Adipose tissue (tissue), 3 donors: ENCODE data around the gene PROX2. TPM values are rescaled to one million over a fixed set of nuclear protein-coding genes. Genes with fewer than 3 reads are reported as not detected.

Experiments used
- H3K27ac ChIP-seq: one replicate; pipeline ENCODE4 v1.5.1; 2013; ENCODE audit warnings: low read depth, low read length
- polyA plus RNA-seq, 3 donors: library from polyadenylated mRNA; stranded (reverse); fragments of 200-250 nt; gene quantifications; one replicate each; pipeline ENCODE4 v1.2.3, GENCODE V29; 2013
- donor health status: healthy with polysubstance abuse.
- donor health status: Bipolar disorder and iron deficiency.
- donor health status: healthy.

Gene PROX2
- polyA plus RNA-seq, 3 donors: not detected

DNA sequence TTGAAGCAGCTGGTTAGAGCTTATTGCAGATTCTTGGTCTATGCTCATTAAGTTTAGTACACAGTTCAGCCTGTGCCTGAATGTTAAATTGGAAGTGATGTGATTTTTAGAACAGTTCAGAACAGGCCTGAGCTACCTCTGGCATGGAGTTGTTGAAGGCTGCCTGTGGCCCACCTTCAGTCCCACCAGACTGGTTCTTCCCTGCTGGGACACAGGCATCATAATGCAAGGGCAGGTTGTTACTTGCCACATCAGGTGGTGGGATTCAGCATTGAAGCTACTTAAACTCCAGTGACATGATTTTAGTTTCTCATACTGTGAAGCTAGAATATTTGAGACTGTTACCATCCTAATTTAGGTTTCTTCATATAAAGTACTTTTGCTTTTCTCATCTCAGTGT is 49.4 kb downstream of the PROX2 start:
- no peak overlapping the region for H3K27ac ChIP-seq

Other genes with a start within 250 kb of the PROX2 start
- 10 to 100 TPM in 1 of 3 donors, 1 to 10 TPM in 2; 5.9 to 10.2 (median 9.6) TPM for gene AREL1, start 163.1 kb downstream of the PROX2 start, polyA plus RNA-seq
- gene FCF1, start 163.0 kb downstream of the PROX2 start, polyA plus RNA-seq: 10 to 100 TPM; 11.6 to 34.0 (median 26.8) TPM
- gene YLPM1, start 112.8 kb downstream of the PROX2 start, polyA plus RNA-seq: 10 to 100 TPM; 10.3 to 28.9 (median 17.9) TPM
- gene DLST, start 5.8 kb upstream of the PROX2 start, polyA plus RNA-seq: 100 to 1,000 TPM in 1 of 3 donors, 10 to 100 TPM in 2; 42.7 to 112 (median 54.1) TPM
- gene RPS6KL1, start 47.1 kb upstream of the PROX2 start, polyA plus RNA-seq: 1 to 10 TPM; 4.4 to 6.5 (median 4.5) TPM
- 1 to 10 TPM; 2.9 to 6.2 (median 3.4) TPM for gene PGF, start 79.5 kb upstream of the PROX2 start, polyA plus RNA-seq
- gene EIF2B2, start 126.8 kb upstream of the PROX2 start, polyA plus RNA-seq: 10 to 100 TPM; 22.8 to 41.3 (median 28.9) TPM
- gene MLH3, start 175.3 kb upstream of the PROX2 start, polyA plus RNA-seq: 1 to 10 TPM; 5.1 to 8.9 (median 6.6) TPM
- gene ACYP1, start 187.9 kb upstream of the PROX2 start, polyA plus RNA-seq: 10 to 100 TPM in 1 of 3 donors, 1 to 10 TPM in 2; 6.8 to 19.5 (median 7.9) TPM
- 1 to 10 TPM in 2 of 3 donors, under 1 TPM in 1; 0.88 to 5.5 (median 3.6) TPM for gene ZC2HC1C, start 193.5 kb upstream of the PROX2 start, polyA plus RNA-seq